ENCODE data around the gene MLNR.

- TF ChIP-seq EZH2 (IDR thresholded peaks at IDR 0.05; ENCODE audit: low read depth): no peak
- TF ChIP-seq, protein P1, sequence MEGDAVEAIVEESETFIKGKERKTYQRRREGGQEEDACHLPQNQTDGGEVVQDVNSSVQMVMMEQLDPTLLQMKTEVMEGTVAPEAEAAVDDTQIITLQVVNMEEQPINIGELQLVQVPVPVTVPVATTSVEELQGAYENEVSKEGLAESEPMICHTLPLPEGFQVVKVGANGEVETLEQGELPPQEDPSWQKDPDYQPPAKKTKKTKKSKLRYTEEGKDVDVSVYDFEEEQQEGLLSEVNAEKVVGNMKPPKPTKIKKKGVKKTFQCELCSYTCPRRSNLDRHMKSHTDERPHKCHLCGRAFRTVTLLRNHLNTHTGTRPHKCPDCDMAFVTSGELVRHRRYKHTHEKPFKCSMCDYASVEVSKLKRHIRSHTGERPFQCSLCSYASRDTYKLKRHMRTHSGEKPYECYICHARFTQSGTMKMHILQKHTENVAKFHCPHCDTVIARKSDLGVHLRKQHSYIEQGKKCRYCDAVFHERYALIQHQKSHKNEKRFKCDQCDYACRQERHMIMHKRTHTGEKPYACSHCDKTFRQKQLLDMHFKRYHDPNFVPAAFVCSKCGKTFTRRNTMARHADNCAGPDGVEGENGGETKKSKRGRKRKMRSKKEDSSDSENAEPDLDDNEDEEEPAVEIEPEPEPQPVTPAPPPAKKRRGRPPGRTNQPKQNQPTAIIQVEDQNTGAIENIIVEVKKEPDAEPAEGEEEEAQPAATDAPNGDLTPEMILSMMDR (conservative IDR thresholded peaks at IDR 0.05): no peak
Observed at GRCh38 chr13:49214917-49215376, 5.2 kb upstream of the MLNR start.

Data from PC-9 (cell line).